GM03348 (cell line): ENCODE measurements around the gene EPB41L2.
A peak's percentile ranks its signal among the peaks of the same experiment; 100 is the strongest.
"Not testable (repeated sequence)": the region's sequence is repeated elsewhere in the genome, so short reads cannot be mapped to it uniquely, and the experiment has no call there.

ENCODE experiments used
- DNase-seq: peaks from one replicate; pipeline ENCODE4 v3.0.0; 2012; ENCODE audit warnings: low spot score

EPB41L2 gene

DNA sequence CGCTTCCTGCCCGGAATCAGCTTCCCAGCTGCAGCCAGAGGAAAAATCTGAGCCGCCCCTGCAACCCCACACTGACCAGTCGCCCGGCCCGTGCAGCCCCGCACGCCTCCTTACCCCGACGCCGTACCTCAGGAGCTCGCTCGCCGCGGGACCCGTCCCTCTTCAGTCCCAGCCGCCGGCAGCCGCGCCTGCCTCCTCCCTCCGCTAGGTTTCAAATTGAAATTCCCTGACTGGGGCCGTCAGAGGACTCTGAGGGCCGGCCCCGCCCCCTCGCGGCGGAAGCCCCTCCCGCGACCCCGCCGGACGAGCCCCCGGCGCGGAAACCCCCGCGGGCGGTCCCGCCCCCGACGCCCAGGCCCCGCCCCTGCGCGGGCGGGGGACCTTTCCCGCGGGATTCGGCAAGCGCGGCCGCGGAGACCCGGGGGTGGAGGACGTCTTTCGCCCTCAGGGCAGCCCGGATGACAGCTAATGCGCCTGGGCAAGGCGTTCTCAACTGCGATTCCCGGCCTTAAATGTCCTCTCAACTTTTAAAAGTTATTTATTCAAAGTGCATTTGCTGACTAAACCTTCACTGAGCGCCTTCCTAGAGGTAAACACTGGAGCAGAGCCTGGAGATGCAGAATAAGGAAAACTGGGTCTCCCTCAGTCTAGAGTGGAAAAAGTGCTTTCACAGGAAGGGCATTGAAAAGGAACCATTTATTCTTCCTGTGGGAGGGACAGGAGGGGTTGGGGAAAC is at the start of gene EPB41L2:
Gene EPB41L2 (minus strand): TSS at position 218 of the 736 bp plus-strand sequence. CDS start 106,760 bp downstream, outside the sequence.
- DNase-seq = peak; percentile 97

DNA sequence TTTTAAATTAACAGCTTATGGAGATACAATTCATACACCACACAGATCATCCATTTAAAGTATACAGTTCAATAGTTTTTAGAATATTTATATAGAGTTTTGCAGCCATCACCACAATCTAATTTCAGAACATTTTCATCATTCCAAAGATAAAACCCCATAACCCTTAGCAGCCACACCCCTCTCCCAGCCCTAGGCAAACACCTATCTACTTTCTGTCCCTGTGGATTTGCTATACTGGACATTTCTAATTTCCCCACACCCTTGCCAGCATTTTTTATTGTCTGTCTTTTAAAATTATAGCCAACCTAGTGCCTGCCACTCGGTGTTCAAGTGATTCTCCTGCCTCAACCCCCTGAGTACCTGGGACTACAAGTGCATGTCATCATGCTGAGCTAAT is 49.2 kb upstream of the EPB41L2 start:
- DNase-seq = no peak

DNA sequence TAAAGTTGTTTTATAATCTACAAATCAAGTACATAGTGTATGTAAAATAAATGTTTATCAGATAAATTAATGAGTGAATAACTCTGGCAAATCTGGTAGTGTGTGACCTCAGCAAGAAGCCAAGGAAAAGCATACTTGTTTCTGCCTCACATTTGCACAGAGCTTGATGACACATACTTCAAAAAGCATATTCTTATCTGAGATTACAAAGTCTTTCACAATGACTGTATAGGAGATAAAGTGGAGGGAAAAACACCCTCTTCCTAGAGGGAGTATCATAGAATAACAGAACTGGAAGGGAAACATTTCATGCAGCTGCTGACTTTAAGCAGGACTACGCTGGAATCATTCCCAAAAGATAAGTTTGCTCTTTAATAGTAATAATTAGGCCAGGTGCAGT is 44.1 kb upstream of the EPB41L2 start:
- peak; percentile 44 for DNase-seq

DNA sequence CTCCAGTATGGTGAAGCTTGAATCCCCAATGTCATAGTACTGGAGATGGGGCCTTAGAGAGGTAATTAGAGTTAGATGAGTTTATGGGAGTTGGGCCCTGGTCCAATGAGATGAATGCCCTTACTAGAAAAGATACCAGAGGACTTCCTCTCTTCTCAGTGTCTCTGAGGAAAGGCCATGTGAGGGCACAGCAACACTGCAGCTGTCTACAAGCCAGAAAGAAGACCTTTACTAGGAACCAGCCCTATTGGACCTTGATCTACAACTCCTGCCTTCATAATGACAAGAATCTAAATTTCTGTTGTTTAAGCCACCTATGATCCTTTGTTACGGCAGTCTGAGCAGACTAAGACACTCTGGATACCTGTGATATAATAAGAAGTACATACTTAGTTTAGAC is 40.9 kb upstream of the EPB41L2 start:
- DNase-seq = no peak

DNA sequence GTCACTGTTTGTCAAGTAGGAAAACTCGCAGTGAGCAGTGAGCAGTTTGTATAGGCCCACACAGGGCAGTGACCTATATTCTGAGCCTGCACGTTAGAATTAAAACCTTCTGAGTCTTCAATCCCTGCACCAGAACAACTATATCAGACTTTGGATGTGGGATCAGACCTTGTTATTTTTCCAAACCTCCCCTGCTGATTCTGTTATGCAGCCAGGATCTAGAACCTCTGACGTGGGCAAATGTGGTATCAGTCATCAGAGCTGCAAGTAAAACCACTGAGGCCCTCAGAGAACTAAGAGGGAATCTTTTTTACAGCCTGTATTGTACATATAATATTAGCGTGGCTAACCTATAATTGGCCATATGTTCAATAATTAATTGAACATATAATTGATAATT is 40.3 kb upstream of the EPB41L2 start:
- no peak for DNase-seq

DNA sequence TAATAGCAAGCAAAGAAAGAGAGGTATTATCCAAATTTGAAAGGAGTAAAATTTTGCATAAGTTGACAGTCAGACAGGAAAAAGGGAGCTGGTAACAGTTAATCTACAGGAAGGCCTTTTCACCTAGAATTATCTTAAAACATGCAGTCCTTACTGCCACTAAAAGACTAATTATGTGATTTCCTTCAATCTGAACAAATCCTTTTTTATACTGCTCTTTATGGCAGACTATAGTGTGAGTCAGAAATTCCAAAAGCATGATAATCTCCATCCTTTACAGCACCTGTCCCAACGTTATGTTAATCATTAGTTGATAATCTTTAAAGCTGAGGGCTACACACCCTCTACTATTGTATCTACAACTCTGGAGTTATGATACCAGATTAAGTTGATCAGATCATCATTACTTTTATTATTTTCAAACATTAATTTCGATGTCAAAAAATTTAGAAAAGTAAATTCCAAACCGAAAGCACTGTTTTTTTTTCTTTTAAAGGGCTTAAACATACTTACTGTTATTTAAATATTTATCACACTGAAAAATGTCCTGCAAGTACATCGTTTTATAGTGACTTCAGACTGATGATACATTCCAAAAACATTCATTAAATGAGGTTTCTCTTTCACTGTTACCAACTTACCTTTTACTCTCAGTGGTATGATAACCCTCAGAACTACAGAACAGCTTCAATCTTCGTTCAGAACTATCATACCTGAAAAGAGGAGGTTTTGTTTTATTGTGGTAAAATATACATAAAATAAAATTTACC is 39.1 kb upstream of the EPB41L2 start:
- DNase-seq = no peak

DNA sequence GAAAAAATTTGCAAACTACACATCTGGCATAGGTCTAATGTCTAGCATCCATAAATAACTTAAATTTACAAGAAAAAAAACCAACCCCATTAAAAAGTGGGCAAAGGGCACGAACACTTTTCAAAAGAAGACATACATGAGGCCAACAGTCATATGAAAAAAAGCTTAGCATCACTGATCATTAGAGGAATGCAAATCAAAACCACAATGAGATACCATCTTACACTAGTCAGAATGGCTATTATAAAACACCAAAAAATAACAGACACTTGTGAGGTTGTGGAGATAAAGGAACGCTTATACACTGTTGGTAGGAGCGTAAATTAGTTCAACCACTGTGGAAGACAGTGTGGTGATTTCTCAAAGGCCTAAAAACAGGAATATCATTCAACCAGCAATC is 33.7 kb upstream of the EPB41L2 start:
- DNase-seq = no peak

DNA sequence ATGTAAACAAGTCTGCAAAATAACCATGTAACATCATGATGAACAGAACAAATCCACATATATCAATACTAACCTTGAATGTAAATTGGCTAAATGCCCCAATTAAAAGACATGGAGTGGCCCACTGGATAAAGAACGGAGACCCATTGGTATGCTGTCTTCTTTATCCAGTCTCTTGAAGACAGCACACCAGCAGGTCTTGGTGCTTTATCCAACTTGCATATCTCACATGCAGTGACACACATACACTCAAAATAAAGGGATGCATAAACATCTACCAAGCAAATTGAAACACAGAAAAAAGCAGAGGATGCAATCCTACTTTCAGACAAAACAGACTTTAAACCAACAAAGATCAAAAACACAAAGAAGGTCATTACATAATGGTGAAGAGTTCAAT is 30.3 kb upstream of the EPB41L2 start:
- no peak for DNase-seq

DNA sequence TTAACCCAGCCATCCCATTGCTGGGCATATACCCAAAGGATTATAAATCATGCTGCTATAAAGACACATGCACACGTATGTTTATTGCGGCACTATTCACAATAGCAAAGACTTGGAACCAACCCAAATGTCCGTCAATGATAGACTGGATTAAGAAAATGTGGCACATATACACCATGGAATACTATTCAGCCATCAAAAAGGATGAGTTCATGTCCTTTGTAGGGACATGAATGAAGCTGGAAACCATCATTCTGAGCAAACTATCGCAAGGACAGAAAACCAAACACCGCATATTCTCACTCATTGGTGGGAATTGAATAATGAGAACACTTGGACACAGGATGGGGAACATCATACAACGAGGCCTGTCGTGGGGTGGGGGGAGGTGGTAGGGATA is 28.9 kb upstream of the EPB41L2 start:
- DNase-seq = not testable (repeated sequence)

DNA sequence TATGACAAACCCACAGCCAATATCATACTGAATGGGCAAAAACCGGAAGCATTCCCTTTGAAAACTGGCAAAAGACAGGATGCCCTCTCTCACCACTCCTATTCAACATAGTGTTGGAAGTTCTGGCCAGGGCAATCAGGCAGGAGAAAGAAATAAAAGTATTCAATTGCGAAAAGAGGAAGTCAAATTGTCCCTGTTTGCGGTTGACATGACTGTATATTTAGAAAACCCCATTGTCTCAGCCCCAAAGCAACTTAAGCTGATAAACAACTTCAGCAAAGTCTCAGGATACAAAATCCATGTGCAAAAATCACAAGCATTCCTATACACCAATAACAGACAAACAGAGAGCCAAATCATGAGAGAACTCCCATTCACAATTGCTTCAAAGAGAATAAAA is 27.3 kb upstream of the EPB41L2 start:
- not testable (repeated sequence) for DNase-seq

DNA sequence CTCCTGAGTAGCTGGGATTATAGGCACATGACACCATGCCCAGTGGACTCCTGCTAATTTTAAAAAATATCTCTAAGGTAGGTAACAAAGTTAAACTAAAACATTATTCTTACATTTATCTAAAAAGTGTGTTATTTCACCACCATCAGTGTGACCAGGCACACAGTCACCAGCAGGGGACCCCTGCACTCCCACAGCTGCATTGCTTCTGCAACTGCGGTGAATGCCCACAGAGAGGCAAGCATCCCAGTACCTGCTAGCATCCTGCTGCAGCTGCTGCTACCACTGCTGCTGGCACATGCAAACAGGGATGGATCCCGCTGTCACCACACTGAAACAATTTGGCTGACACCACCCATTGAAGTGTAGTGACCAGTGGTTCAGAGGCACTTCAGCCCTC is 21.9 kb upstream of the EPB41L2 start:
- DNase-seq = no peak

DNA sequence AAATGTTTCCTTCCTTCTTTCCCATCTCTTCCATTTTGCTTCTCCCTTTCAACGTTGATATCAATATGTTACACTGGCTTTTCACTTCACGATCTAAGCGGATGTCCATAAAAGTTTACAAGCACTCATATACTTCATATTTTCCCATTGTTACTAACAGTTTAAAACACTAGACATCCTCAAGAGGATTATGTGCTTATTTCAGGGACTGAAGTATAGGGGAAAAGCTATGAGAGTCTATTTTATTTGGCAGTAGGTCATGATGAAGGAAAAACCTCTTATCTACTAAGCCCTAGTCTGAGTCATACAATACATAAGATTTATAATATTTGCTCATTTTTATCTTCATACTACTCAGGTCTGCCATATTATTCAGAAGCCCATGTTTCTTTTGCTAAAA is 20.6 kb upstream of the EPB41L2 start:
- no peak for DNase-seq

DNA sequence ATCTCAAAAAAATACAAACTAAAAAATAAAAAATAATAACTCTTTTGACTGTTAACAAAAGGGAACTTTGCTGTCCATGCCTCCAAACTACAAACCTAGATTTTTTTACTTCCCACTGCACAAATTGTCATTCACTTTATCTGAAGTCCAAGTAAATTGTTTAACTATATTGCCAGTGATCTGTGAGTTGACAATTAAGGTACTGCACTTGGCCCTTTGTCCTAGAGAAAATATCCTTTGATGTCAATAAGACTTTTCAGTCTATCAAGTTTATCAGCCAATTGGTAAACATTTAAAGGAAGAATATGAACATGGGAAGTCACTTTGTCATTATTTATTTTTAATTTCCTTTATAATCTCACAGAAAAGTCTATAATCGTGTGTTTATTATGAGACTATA is 19.3 kb upstream of the EPB41L2 start:
- DNase-seq = no peak

DNA sequence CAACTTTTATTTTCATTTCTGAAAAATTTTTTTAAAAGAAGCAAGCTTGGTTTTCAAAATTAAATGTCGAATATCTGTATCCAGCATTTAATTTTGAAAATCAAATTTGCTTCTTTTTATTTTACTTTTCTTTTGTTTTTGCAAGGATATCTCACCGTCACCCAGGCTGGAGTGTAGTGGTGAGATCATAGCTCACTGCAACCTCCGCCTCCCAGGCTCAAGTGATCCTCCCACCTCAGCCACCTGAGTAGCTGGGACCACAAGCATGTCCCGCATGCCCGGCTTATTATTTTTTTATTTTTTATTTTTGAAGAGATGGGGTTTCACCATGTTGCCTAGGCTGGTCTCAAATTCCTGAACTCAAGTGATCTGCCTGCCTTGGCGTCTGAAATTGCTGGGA is 17.0 kb upstream of the EPB41L2 start:
- no peak for DNase-seq

DNA sequence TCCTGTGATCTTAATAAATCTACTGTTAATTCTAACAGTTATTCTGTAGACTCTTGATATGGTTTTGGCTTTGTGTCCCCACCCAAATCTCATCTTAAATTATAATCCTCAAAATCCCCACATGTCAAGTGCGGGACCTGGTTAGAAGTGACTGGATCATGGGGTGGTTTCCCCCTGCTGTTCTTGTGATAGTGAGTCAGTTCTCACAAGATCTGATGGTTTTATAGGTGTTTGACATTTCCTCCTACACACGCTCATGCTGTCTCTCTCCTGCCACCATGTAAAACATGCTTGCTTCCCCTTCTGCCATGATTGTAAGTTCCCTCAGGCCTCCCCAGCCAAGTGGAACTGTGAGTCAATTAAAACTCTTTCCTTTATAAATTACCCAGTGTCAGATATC is 10.5 kb upstream of the EPB41L2 start:
- no peak for DNase-seq

DNA sequence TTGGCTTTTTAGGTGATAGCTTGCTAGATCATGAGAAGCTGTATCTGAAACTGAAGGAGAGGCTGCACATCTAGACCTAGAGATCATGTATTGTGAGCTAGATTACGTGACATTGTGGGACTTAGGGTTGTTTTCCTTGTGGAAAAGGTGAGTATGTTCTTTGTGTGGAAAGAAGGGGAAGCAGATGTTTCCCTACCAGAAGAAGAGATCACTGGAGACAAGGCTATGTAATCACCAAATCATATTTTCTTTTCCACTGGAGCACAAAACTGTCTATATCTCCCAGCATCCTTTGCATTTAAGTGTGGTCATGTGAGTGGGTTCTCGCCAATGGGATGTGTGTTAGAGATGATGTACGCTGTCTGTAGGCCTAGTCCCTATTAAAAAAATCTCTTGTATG is 7.0 kb upstream of the EPB41L2 start:
- no peak for DNase-seq

DNA sequence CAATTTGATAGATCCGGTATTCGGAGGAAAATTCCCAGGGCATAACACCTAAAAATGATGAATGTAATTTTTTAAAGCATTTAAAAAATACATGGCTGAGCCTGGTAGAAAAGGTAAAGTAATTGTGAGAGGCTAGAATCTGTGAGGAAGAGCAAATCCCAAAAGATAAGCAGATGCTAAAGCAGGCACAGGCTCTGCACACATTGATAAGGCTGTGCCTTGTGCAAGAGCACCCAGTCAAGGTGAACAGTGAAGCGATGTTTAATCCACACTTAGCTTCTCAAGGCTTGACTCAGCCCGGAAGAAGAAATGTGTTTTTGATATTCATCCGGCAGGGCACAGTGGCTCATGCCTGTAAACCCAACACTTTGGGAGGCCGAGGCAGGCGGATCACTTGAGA is 5.1 kb upstream of the EPB41L2 start:
- DNase-seq = no peak

DNA sequence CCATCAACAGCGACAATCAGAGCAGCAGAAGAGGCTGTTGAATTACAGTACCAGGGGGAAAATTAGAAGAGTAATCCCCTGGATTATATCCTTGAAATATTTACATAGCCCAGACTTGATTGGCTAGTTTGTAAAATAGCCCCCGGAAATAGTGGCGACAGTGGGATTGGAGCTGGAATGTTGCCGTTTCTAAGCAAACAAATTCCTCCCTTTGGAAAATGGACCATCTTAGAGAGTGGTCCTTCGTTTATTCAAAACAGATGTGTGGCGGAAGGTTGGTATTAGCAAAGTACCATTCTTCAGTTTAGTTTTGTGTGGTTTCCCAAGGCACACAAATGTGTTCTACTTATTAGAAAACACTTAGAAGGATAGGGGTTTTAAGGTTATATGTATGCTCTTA is 4.5 kb upstream of the EPB41L2 start:
- DNase-seq = no peak

DNA sequence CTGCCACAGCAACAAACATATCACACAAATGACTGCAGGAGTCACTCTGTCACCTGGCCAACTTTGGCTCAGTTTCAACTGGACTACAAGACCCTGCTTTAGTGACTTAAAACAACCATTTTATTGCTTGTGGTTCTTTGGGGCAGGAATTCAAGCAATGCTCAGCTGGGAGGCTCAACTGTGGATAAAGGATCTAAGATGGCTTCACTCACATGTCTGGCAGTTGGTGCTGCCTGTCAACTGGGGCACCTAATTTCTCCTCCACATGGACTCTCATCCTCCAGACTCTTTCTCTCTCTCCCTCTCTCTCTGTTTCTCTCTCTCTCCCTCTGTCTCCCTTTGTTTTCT is 2.8 kb upstream of the EPB41L2 start:
- no peak for DNase-seq

DNA sequence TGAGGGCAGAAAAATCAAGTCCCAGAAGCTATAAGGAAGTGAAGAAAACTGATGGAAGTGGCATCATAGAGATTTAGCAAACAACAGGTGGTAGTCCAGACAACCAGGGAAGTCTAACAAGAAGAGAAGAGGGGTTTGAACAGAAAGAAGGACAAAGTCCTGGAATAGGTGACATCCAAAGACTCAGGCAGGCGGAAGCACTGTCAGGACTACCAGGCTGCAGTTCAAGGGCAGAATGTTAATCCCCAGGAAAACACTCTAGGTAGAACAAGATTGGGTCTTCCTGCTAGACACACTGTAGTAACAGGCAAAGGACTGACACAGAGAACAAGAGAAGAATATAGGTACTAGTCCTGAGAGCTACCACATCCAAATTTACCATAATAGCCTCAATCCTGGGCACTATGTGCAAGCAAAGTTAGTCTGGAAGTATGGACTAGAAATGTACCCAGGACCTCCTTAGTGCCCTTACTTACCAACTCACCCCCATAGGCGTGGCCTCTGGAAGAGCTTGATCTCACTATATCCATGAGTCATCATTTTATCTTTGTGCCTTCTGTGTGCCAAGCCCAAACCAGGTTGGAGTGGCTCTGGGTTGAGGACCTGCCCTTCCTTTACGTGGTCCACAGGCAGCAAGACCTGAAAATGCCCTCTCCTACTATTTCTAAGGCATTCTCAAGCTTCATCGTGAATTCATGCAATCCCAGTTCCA is 2.2 kb upstream of the EPB41L2 start:
- no peak for DNase-seq

DNA sequence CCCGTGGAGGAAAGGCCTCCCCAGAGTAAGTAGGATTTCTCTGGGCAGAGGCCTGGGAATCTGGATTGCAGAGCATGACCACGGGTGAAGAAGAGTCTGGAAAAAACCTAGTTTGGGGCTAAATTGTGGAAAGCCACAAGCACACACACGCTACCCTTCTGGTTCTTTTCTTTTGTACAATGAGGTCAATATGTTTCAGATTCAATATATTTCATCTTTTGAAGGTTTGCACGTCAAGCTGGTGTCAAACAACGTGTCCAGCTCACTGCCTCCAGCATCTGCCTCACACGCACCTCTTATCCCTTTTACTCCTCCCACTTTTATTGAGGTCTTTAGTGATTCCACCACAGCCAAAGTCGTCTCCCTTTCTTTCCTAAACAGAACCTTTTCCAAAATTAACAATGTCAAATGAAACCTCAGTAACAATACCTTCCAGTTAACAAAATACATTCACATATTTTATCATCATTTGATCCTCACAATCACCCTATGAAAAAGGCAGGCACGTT is 773 bp upstream of the EPB41L2 start:
- no peak for DNase-seq

DNA sequence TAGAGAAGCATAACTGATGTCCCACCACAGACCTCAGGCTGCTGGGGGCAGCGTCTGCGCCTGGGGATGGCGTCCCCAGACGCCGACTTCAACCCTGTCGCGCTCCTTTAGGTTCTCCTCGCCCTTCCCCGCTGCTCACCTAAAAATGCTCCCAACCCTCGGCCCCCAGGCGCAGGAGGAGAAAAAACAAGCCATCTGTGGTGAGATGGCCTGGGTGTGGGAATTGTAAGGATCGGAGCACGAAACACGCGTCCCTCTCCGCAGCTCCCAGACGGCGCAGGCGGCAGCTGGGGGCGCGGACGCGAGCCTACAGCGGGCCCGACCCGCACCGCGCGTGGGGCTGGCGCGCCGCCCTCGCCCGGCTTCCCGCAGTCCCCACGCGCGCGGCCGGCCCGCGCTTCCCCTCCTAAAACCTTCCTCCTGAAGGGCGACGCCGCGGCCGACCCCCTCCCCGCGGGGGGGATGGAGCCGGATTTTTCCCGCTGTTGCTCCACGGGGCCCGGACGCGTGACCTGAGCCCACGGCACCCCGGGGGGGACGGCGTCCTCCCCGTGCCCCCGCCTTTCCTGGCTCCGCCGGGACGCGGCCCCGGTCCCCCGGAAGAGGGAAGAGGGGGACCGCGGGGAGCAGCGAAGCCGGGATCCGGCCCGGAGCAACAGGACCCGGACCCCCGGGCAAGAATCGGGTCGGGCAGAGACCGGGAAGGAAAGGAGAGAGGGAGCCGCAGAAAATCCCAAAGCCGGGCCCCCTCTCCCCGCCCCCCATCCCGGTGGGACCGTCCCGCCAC is 611 bp downstream of the EPB41L2 start:
- DNase-seq = peak; percentile 56
